Tibial artery (tissue), 4 donors: ENCODE results near the gene RNF223.

Source experiments
- DNase-seq, 2 donors: peaks; one replicate each; pipeline ENCODE4 v3.0.0-alpha.2; 2019
- H3K27ac ChIP-seq, 2 donors: fragments of 200-600 bp; sonication (generic) in 1 of 2; 1 replicate in 1 of 2; 2 replicates in 1 of 2; pipeline ENCODE4 v1.5.1; 2018 to 2019; ENCODE audit warnings: mild to moderate bottlenecking in 1 of 2
- H3K27me3 ChIP-seq, 2 donors: fragments of 200-600 bp; sonication (generic) in 1 of 2; one replicate each; pipeline versions ENCODE4 v1.5.1 to v1.6.0; 2016 to 2019
- H3K36me3 ChIP-seq, 3 donors: fragments of 200-600 bp; sonication (generic) in 2 of 3; one replicate each; pipeline ENCODE4 v1.5.1; 2016 to 2019; ENCODE audit warnings: mild to moderate bottlenecking in 2 of 3
- H3K4me1 ChIP-seq, 4 donors: fragments of 200-600 bp; sonication (generic) in 2 of 4; 1 replicate in 3 of 4; 2 replicates in 1 of 4; pipeline ENCODE4 v1.5.1; 2016 to 2019
- H3K4me3 ChIP-seq, 2 donors: fragments of 200-600 bp; sonication (generic) in 1 of 2; 1 replicate in 1 of 2; 2 replicates in 1 of 2; pipeline ENCODE4 v1.5.1; 2018 to 2019; ENCODE audit warnings: mild to moderate bottlenecking in 2 of 2
- H3K9me3 ChIP-seq, 3 donors: fragments of 200-600 bp; sonication (generic) in 1 of 3; one replicate each; pipeline ENCODE4 v1.5.1; 2016 to 2019
- CTCF ChIP-seq, 2 experiments: fragments of 200-600 bp in 1 of 2; fragments of 450-650 bp in 1 of 2; IDR thresholded peaks; one replicate each; pipeline ENCODE4 v1.5.1; 2017 to 2019; ENCODE audit warnings: antibody characterized with exemption in 2 of 2, mild to moderate bottlenecking in 1 of 2, moderate library complexity in 1 of 2
- intact Hi-C: fragments of 100-400 bp; cut with DNase I; formaldehyde crosslinking; loops from one replicate; pipeline ENCODE4 v1.15.0; 2023; ENCODE audit warnings: low total_unique reads

RNF223 gene

GRCh38 chr1:1089731-1090423 is 15.8 kb upstream of the RNF223 start:
- no peaks in the 10 kb centered on the region for H3K27me3 ChIP-seq
- intact Hi-C loops = no loop called here
- H3K4me3 ChIP-seq = no peak overlapping the region
- TF ChIP-seq CTCF (IDR thresholded peaks at IDR 0.05) = no peak
- H3K36me3 ChIP-seq = peaks cover 0 to 28% (median 0%) of the 10 kb centered on the region in 3 donors
- H3K9me3 ChIP-seq = no peaks in the 10 kb centered on the region
- DNase-seq = peak; percentile 13 to 62
- no peak overlapping the region for H3K27ac ChIP-seq
- no peaks in the 10 kb centered on the region for H3K4me1 ChIP-seq

GRCh38 chr1:1088801-1089680 is 14.9 kb upstream of the RNF223 start:
- Histone ChIP-seq H3K9me3 (no peaks in the 10 kb centered on the region), H3K27ac (no peak overlapping the region), H3K27me3 (no peaks in the 10 kb centered on the region), H3K36me3 (peaks cover 0 to 37% (median 0%) of the 10 kb centered on the region in 3 donors), H3K4me1 (no peaks in the 10 kb centered on the region), H3K4me3 (no peak overlapping the region)
- DNase-seq = peak; percentile 11 to 66
- no peak for TF ChIP-seq CTCF (IDR thresholded peaks at IDR 0.05)
- intact Hi-C loops = no loop called here

DNA sequence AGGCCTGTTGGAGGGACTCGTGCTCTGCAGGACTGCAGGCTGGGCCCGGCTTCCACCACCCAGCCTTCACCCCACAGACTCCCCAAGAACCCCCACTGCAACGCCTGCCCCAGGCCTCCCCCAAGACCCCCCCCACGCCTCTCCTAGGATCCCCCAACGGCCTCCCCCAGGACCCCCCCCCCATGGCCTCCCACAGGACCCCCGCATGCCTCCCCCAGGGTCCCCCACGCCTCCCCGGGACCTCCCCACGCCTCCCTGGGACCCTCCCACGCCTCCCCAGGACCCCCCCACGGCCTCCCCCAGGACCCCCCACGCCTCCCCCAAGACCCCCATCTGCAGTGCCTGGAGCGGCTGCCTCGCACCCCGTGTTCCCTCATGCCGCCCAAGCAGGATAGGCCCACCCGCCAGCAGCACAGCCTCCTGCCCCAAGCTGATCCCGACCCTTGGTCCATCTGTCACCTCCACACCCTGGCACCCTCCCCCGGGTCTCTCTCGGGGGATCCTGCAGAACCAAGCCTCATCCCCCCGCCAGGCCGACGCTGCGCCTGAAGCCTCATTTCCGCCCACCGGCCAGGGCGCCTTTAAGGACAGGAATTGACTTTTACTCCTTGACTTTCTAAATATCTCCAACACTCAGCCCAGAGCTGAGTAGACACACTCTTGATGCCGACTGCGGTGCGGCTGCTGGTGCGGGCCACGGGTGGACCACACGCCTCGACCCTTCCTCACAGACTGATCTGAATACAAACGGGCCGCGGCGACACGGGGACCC is 14.1 kb upstream of the RNF223 start:
- intact Hi-C loops = no loop called here
- Histone ChIP-seq H3K4me1 (no peaks in the 10 kb centered on the region), H3K27ac (no peak overlapping the region), H3K36me3 (peaks cover 0 to 45% (median 0%) of the 10 kb centered on the region in 3 donors), H3K9me3 (no peaks in the 10 kb centered on the region), H3K27me3 (no peaks in the 10 kb centered on the region), H3K4me3 (no peak overlapping the region)
- TF ChIP-seq CTCF (IDR thresholded peaks at IDR 0.05) = no peak
- peak; percentile 10 to 64 for DNase-seq

GRCh38 chr1:1087351-1088028 is 13.4 kb upstream of the RNF223 start:
- intact Hi-C loops = no loop called here
- peaks cover 0 to 52% (median 0%) of the 10 kb centered on the region in 3 donors for H3K36me3 ChIP-seq
- H3K4me3 ChIP-seq = no peak overlapping the region
- no peak for TF ChIP-seq CTCF (IDR thresholded peaks at IDR 0.05)
- no peaks in the 10 kb centered on the region for H3K27me3 ChIP-seq
- no peak overlapping the region for H3K27ac ChIP-seq
- DNase-seq = peak; percentile 12 to 51
- no peaks in the 10 kb centered on the region for H3K4me1 ChIP-seq
- no peaks in the 10 kb centered on the region for H3K9me3 ChIP-seq

GRCh38 chr1:1086911-1087341 is 12.8 kb upstream of the RNF223 start:
- DNase-seq = peak; percentile 4 to 59
- no peak overlapping the region for H3K4me3 ChIP-seq
- no peak for TF ChIP-seq CTCF (IDR thresholded peaks at IDR 0.05)
- no peaks in the 10 kb centered on the region for H3K27me3 ChIP-seq
- H3K36me3 ChIP-seq = peaks cover 0 to 58% (median 0%) of the 10 kb centered on the region in 3 donors
- H3K27ac ChIP-seq = no peak overlapping the region
- H3K9me3 ChIP-seq = no peaks in the 10 kb centered on the region
- intact Hi-C loops = no loop called here
- no peaks in the 10 kb centered on the region for H3K4me1 ChIP-seq
